H9 (cell line): ENCODE results near the gene AMBRA1. TPM values are rescaled to one million over a fixed set of nuclear protein-coding genes. Genes with fewer than 3 reads are reported as not detected.

Source experiments
- DNase-seq: peaks from one replicate; pipeline ENCODE4 v3.0.0-alpha.2; 2017
- H2AFZ ChIP-seq: one replicate; pipeline ENCODE4 v1.6.1; 2013; ENCODE audit warnings: mild to moderate bottlenecking, low read length, control low read depth, moderate library complexity
- H2AK5ac ChIP-seq: 2 replicates; pipeline ENCODE4 v1.6.1; 2013; ENCODE audit warnings: low read length, control low read depth, mixed read lengths; ENCODE audit not compliant: insufficient read length
- H2BK120ac ChIP-seq: one replicate; pipeline ENCODE4 v1.6.1; 2013; ENCODE audit warnings: low read depth, mild to moderate bottlenecking, low read length, control low read depth, inconsistent platforms; ENCODE audit not compliant: poor library complexity, severe bottlenecking
- H2BK12ac ChIP-seq: 2 replicates; pipeline ENCODE4 v1.6.1; 2013; ENCODE audit warnings: low read length, control low read depth, mixed read lengths, low read depth; ENCODE audit not compliant: insufficient read length
- H2BK15ac ChIP-seq: 2 replicates; pipeline ENCODE4 v1.6.1; 2013; ENCODE audit warnings: low read depth, low read length, control low read depth
- H2BK20ac ChIP-seq: one replicate; pipeline ENCODE4 v1.6.1; 2013; ENCODE audit warnings: low read depth, mild to moderate bottlenecking, low read length, control low read depth, inconsistent platforms; ENCODE audit not compliant: poor library complexity, severe bottlenecking
- H2BK5ac ChIP-seq: 2 replicates; pipeline ENCODE4 v1.6.1; 2013; ENCODE audit warnings: low read length, control low read depth, mixed read lengths; ENCODE audit not compliant: insufficient read length
- H3K14ac ChIP-seq: 2 replicates; pipeline ENCODE4 v1.6.1; 2013; ENCODE audit warnings: low read length, control low read depth; ENCODE audit not compliant: insufficient read depth
- H3K18ac ChIP-seq: 2 replicates; pipeline ENCODE4 v1.6.1; 2013; ENCODE audit warnings: low read depth, mild to moderate bottlenecking, mixed read lengths, low read length, control low read depth; ENCODE audit not compliant: insufficient read length
- H3K23ac ChIP-seq: 2 replicates; pipeline ENCODE4 v1.6.1; 2013; ENCODE audit warnings: low read length, control low read depth, mixed read lengths, low read depth; ENCODE audit not compliant: insufficient read length
- H3K23me2 ChIP-seq: 2 replicates; pipeline ENCODE4 v1.6.1; 2013; ENCODE audit warnings: low read depth, mild to moderate bottlenecking, mixed read lengths, low read length, control low read depth; ENCODE audit not compliant: insufficient read length, poor library complexity, severe bottlenecking
- H3K27ac ChIP-seq: 2 replicates; pipeline ENCODE4 v1.5.1; 2013; ENCODE audit warnings: low read length, control low read depth, mixed read lengths, low read depth; ENCODE audit not compliant: insufficient read length
- H3K27me3 ChIP-seq: 2 replicates; pipeline ENCODE4 v1.6.1; 2013; ENCODE audit warnings: low read length, control low read depth, inconsistent platforms; ENCODE audit not compliant: insufficient read depth
- H3K4ac ChIP-seq: 2 replicates; pipeline ENCODE4 v1.6.1; 2013; ENCODE audit warnings: low read depth, mild to moderate bottlenecking, control low read depth, inconsistent platforms, low read length, moderate library complexity
- H3K4me1 ChIP-seq: 2 replicates; pipeline ENCODE4 v1.6.1; 2013; ENCODE audit warnings: low read length, control low read depth, inconsistent platforms; ENCODE audit not compliant: insufficient read depth
- H3K4me2 ChIP-seq: 2 replicates; pipeline ENCODE4 v1.6.1; 2013; ENCODE audit warnings: low read length, control low read depth, mixed read lengths; ENCODE audit not compliant: insufficient read length, insufficient read depth
- H3K56ac ChIP-seq: 2 replicates; pipeline ENCODE4 v1.6.1; 2013; ENCODE audit warnings: low read depth, mild to moderate bottlenecking, mixed read lengths, low read length, control low read depth; ENCODE audit not compliant: insufficient read length
- H3K79me1 ChIP-seq: 2 replicates; pipeline ENCODE4 v1.6.1; 2013; ENCODE audit warnings: low read depth, mild to moderate bottlenecking, moderate library complexity, low read length, control low read depth, inconsistent platforms; ENCODE audit not compliant: insufficient read depth, poor library complexity, severe bottlenecking
- H3K79me2 ChIP-seq: 2 replicates; pipeline ENCODE4 v1.6.1; 2013; ENCODE audit warnings: low read length, control low read depth, inconsistent platforms; ENCODE audit not compliant: insufficient read depth
- H3K9ac ChIP-seq: 2 replicates; pipeline ENCODE4 v1.6.1; 2013; ENCODE audit warnings: low read length, control low read depth, mixed read lengths; ENCODE audit not compliant: insufficient read length; ENCODE audit errors: extremely low read depth
- H3K9me3 ChIP-seq: one replicate; pipeline ENCODE4 v1.6.1; 2013; ENCODE audit warnings: low read depth, low read length, inconsistent platforms; ENCODE audit not compliant: control insufficient read depth
- H3T11ph ChIP-seq: one replicate; pipeline ENCODE4 v1.6.1; 2013; ENCODE audit warnings: mild to moderate bottlenecking, low read length, control low read depth, inconsistent platforms
- H4K20me1 ChIP-seq: one replicate; pipeline ENCODE4 v1.6.1; 2013; ENCODE audit not compliant: control insufficient read depth, insufficient read length, insufficient read depth
- H4K5ac ChIP-seq: 2 replicates; pipeline ENCODE4 v1.6.1; 2013; ENCODE audit warnings: low read depth, mild to moderate bottlenecking, mixed read lengths, low read length, control low read depth; ENCODE audit not compliant: insufficient read length
- H4K8ac ChIP-seq: replicated peaks from 2 replicates; pipeline ENCODE4 v1.6.1; 2013; ENCODE audit warnings: low read length, control low read depth, mixed read lengths, low read depth; ENCODE audit not compliant: insufficient read length
- H4K91ac ChIP-seq: 2 replicates; pipeline ENCODE4 v1.6.1; 2013; ENCODE audit warnings: low read depth, mild to moderate bottlenecking, moderate library complexity, mixed read lengths, low read length, control low read depth; ENCODE audit not compliant: insufficient read length
- H3K27ac Mint-ChIP-seq, 3 experiments: 2 replicates in 2 of 3; 3 replicates in 1 of 3; pipeline ENCODE4 v1.8.0; 2020 to 2021; ENCODE audit warnings: mixed read lengths in 3 of 3, mild to moderate bottlenecking in 1 of 3, moderate library complexity in 1 of 3
- H3K27me3 Mint-ChIP-seq: 2 replicates; pipeline ENCODE4 v1.8.0; 2021; ENCODE audit warnings: low read depth, mild to moderate bottlenecking, moderate library complexity, mixed read lengths
- H3K36me3 Mint-ChIP-seq, 3 experiments: 2 replicates in 2 of 3; 3 replicates in 1 of 3; pipeline ENCODE4 v1.8.0; 2020 to 2021; ENCODE audit warnings: low read depth in 3 of 3, mixed read lengths in 3 of 3; ENCODE audit not compliant: insufficient read depth in 1 of 3
- H3K4me1 Mint-ChIP-seq, 2 experiments: 2 replicates each; pipeline ENCODE4 v1.8.0; 2020; ENCODE audit warnings: mixed read lengths in 2 of 2
- H3K4me3 Mint-ChIP-seq, 2 experiments: 2 replicates in 1 of 2; 3 replicates in 1 of 2; pipeline ENCODE4 v1.8.0; 2020 to 2021; ENCODE audit warnings: mild to moderate bottlenecking in 2 of 2, mixed read lengths in 2 of 2, moderate library complexity in 1 of 2
- H3K9me3 Mint-ChIP-seq, 2 experiments: 2 replicates in 1 of 2; 3 replicates in 1 of 2; pipeline ENCODE4 v1.8.0; 2020; ENCODE audit warnings: mild to moderate bottlenecking in 2 of 2, mixed read lengths in 2 of 2, moderate library complexity in 1 of 2
- total RNA-seq: library from RNA; stranded (reverse); gene quantifications from 2 replicates; pipeline ENCODE4 v1.2.1, GENCODE V29; 2021
- TF ChIP-seq, protein P1 (sequence below): fragments of 200-600 bp; sonication (generic); conservative IDR thresholded peaks from 3 replicates; pipeline ENCODE4 v1.8.0; 2021; ENCODE audit warnings: antibody characterized with exemption, mild to moderate bottlenecking

Gene AMBRA1
- total RNA-seq, 1 experiment from 2014 or later: 37.5 TPM

DNA sequence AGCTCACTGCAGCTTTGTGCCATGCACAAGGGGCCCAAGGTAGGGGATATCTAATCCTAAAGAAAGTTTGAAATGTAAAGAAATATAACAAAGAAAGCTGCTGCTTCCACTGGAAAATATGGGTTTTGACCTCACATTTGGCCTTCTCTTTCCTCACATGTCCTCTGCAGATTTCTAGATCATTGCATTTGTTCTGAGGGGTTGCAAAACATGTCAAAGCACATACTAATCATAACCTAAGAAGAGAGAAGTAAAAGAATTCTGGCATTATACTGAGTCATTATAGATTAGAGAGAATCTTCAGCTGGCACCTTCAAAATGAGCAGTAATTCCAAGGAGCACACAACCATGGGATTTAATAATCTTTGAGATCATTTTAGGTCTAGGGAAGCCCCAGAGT lies 109.7 kb downstream of the AMBRA1 start:
- no peak overlapping the region for H2BK12ac ChIP-seq
- H2AFZ ChIP-seq: no peak overlapping the region
- no peaks in the 10 kb centered on the region for H3K27me3 ChIP-seq
- no peak overlapping the region for H3T11ph ChIP-seq
- no peak overlapping the region for H4K91ac ChIP-seq
- no peak overlapping the region for H3K56ac ChIP-seq
- no peak overlapping the region for H2BK5ac ChIP-seq
- H3K23ac ChIP-seq: no peak overlapping the region
- no peak overlapping the region for H2BK15ac ChIP-seq
- H3K4me1 ChIP-seq: peaks cover 2% of the 10 kb centered on the region; the same call in 1 of the 2 replicates
- H3K4ac ChIP-seq: no peak overlapping the region
- no peak overlapping the region for H2BK20ac ChIP-seq
- Mint-ChIP-seq H3K9me3 (no peaks in the 10 kb centered on the region), H3K4me1 (peaks cover 8 to 20% of the 10 kb centered on the region in 2 experiments), H3K27ac (peak overlapping the region in 1 of 3 experiments; percentile 80; a peak in 1 of 7 replicates), H3K36me3 (no peaks in the 10 kb centered on the region; a peak in 1 of 7 replicates), H3K4me3 (no peak overlapping the region), H3K27me3 (no peaks in the 10 kb centered on the region)
- H4K8ac ChIP-seq: no peak overlapping the region
- no peaks in the 10 kb centered on the region for H3K79me2 ChIP-seq
- no peaks in the 10 kb centered on the region for H3K9me3 ChIP-seq
- no peaks in the 10 kb centered on the region for H3K23me2 ChIP-seq
- no peak overlapping the region for H3K9ac ChIP-seq
- H3K79me1 ChIP-seq: no peaks in the 10 kb centered on the region
- H2AK5ac ChIP-seq: no peak overlapping the region
- TF ChIP-seq, protein P1, sequence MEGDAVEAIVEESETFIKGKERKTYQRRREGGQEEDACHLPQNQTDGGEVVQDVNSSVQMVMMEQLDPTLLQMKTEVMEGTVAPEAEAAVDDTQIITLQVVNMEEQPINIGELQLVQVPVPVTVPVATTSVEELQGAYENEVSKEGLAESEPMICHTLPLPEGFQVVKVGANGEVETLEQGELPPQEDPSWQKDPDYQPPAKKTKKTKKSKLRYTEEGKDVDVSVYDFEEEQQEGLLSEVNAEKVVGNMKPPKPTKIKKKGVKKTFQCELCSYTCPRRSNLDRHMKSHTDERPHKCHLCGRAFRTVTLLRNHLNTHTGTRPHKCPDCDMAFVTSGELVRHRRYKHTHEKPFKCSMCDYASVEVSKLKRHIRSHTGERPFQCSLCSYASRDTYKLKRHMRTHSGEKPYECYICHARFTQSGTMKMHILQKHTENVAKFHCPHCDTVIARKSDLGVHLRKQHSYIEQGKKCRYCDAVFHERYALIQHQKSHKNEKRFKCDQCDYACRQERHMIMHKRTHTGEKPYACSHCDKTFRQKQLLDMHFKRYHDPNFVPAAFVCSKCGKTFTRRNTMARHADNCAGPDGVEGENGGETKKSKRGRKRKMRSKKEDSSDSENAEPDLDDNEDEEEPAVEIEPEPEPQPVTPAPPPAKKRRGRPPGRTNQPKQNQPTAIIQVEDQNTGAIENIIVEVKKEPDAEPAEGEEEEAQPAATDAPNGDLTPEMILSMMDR: no peak
- no peak overlapping the region for H4K5ac ChIP-seq
- no peak overlapping the region for H3K14ac ChIP-seq
- no peak for DNase-seq
- H4K20me1 ChIP-seq: no peaks in the 10 kb centered on the region
- no peak overlapping the region for H3K27ac ChIP-seq
- H2BK120ac ChIP-seq: no peak overlapping the region
- no peak overlapping the region for H3K18ac ChIP-seq
- H3K4me2 ChIP-seq: no peak overlapping the region
